GM19238 (cell line): Measurements from ENCODE around the gene PFAS.

Experiments used
- DNase-seq: peaks from one replicate; pipeline ENCODE4 v3.0.0; 2011; ENCODE audit warnings: low spot score; ENCODE audit not compliant: insufficient read length

PFAS gene

GRCh38 chr17:8268550-8269298, 19.6 kb downstream of the PFAS start:
- DNase-seq: no peak

- DNase-seq: no peak
Measured at GRCh38 chr17:8272421-8272820, 23.3 kb downstream of the PFAS start.

- DNase-seq: no peak
Measured at GRCh38 chr17:8273884-8274444, 24.9 kb downstream of the PFAS start.

- DNase-seq: no peak
Measured at GRCh38 chr17:8274816-8275215, 25.7 kb downstream of the PFAS start.

GRCh38 chr17:8275421-8276290, 26.6 kb downstream of the PFAS start:
- no peak for DNase-seq

GRCh38 chr17:8277317-8277716, 28.2 kb downstream of the PFAS start:
- no peak for DNase-seq

GRCh38 chr17:8282345-8282744, 33.3 kb downstream of the PFAS start:
- DNase-seq: no peak

- DNase-seq: no peak
Measured at GRCh38 chr17:8283356-8283755, 34.3 kb downstream of the PFAS start.

GRCh38 chr17:8284126-8284525, 35.0 kb downstream of the PFAS start:
- DNase-seq: no peak

GRCh38 chr17:8285270-8286181, 36.4 kb downstream of the PFAS start:
- DNase-seq: no peak

- DNase-seq: no peak
Measured at GRCh38 chr17:8287651-8288335, 38.7 kb downstream of the PFAS start.

GRCh38 chr17:8288336-8289102, 39.4 kb downstream of the PFAS start, which contains the start of gene RANGRF:
RANGRF (plus strand) TSS chr17:8288670; CDS start chr17:8288789, 119 bp downstream.
- DNase-seq: peak; percentile 94

- no peak for DNase-seq
Measured at GRCh38 chr17:8289103-8289397, 40.0 kb downstream of the PFAS start.

GRCh38 chr17:8290043-8290442, 41.0 kb downstream of the PFAS start:
- no peak for DNase-seq

GRCh38 chr17:8292639-8293395, 43.7 kb downstream of the PFAS start:
- no peak for DNase-seq

GRCh38 chr17:8294361-8294760, 45.3 kb downstream of the PFAS start:
- no peak for DNase-seq

GRCh38 chr17:8294814-8295316, 45.8 kb downstream of the PFAS start:
- DNase-seq: no peak

GRCh38 chr17:8300226-8300625, 51.1 kb downstream of the PFAS start:
- no peak for DNase-seq

GRCh38 chr17:8300627-8301242, 51.6 kb downstream of the PFAS start:
- DNase-seq: peak; percentile 76
